Naive thymus-derived CD8-positive, alpha-beta T cell (primary cell): ENCODE results near the gene USP17L30. TPM values are rescaled to one million over a fixed set of nuclear protein-coding genes. Genes with fewer than 3 reads are reported as not detected.
"Not testable (repeated sequence)": the region's sequence is repeated elsewhere in the genome, so short reads cannot be mapped to it uniquely, and the experiment has no call there.

Source experiments
- ATAC-seq, 2 donors: fragments of 150-1000 bp; cut with Tn5 transposase in 1 of 2; sonication (Bioruptor Pico), chemical (Tn5 transposase) in 1 of 2; 1 replicate in 1 of 2; 2 replicates in 1 of 2; pipeline ENCODE4 v1.10.0; 2021; ENCODE audit warnings: mild to moderate bottlenecking in 2 of 2, moderate library complexity in 2 of 2
- POLR2A ChIA-PET: fragments of 350-600 bp; sonication (Branson Sonifier 250); formaldehyde crosslinking; loops from one replicate; lab custom pipeline; 2021; ENCODE audit warnings: antibody characterized with exemption; lab: Charles Lee
- DNase-seq, 10 donors: peaks; one replicate each; pipeline versions ENCODE4 v3.0.0 to v3.0.0-alpha.2; 2020 to 2022
- H3K27ac Mint-ChIP-seq, 10 donors: one replicate each; pipeline ENCODE4 v1.8.0; 2020 to 2022; ENCODE audit warnings: mild to moderate bottlenecking in 10 of 10, mixed read lengths in 10 of 10, moderate library complexity in 4 of 10, inconsistent platforms in 1 of 10
- H3K27me3 Mint-ChIP-seq, 5 donors: one replicate each; pipeline ENCODE4 v1.8.0; 2021 to 2022; ENCODE audit warnings: mixed read lengths in 5 of 5
- H3K36me3 Mint-ChIP-seq, 3 donors: one replicate each; pipeline ENCODE4 v1.8.0; 2020 to 2022; ENCODE audit warnings: mixed read lengths in 3 of 3, mild to moderate bottlenecking in 2 of 3, inconsistent platforms in 1 of 3
- H3K4me1 Mint-ChIP-seq, 4 donors: one replicate each; pipeline ENCODE4 v1.8.0; 2021 to 2022; ENCODE audit warnings: mixed read lengths in 4 of 4
- H3K4me3 Mint-ChIP-seq, 10 donors: one replicate each; pipeline ENCODE4 v1.8.0; 2020 to 2022; ENCODE audit warnings: mild to moderate bottlenecking in 10 of 10, mixed read lengths in 10 of 10, moderate library complexity in 6 of 10, inconsistent platforms in 1 of 10
- H3K9me3 Mint-ChIP-seq, 9 donors: one replicate each; pipeline ENCODE4 v1.8.0; 2020 to 2022; ENCODE audit warnings: mixed read lengths in 9 of 9, mild to moderate bottlenecking in 3 of 9, inconsistent platforms in 1 of 9, moderate library complexity in 1 of 9
- polyA plus RNA-seq, 3 donors: library from polyadenylated mRNA; unstranded; fragments of 300-500 nt; fragmentation: Illumina TruSeq; gene quantifications; one replicate each; pipeline ENCODE4 v1.2.3, GENCODE V29; 2021
- total RNA-seq, 8 experiments: library from RNA in 2 of 8; stranded (reverse) in 2 of 8; gene quantifications; one replicate each; pipeline ENCODE4 v1.2.3 and lab custom pipeline; 2021 to 2026

The USP17L30 gene
- total and polyA plus RNA-seq, 5 experiments from 2014 or later, result not detected

DNA sequence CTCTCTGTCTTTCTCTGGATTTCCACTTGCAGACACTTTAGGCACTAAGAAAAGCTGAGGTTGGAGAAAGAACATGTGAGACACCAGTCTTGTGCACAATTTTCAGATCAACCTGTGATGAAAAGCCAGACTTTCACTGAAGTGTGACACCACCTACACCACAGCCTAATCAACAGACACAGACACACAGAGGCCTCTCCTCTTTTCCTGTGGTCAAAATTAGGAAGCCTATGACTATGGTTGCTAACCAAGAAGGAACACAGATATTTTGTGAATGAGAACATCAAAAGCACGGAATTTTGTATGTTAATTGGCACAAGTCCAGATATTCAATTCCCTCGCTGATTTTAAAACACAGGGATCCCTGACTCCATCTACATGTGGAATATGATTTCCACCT is 26.1 kb downstream of the USP17L30 start:
- H3K9me3 Mint-ChIP-seq, DNase-seq, H3K4me3 Mint-ChIP-seq, POLR2A ChIA-PET, H3K27me3 Mint-ChIP-seq, ATAC-seq, H3K4me1 Mint-ChIP-seq, H3K27ac Mint-ChIP-seq, H3K36me3 Mint-ChIP-seq: not testable (repeated sequence)

DNA sequence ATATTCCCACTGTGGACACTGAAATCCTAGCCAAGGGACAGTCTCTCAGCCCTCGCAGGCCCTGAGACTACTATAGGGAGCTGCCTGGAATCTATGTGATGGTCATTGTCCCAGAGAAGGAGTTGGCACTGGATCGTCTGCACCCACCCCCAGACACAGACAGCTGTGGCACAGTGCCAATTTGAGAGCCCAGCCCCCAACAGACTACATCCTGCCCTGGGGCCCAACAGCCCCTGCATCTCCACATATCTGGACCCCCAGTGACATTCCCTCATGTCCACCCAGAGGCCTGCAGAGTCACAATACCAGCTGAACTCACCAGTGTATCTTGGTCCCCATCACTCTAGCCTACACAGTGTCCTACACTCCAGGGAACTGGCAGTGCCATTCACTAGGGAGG is 42.8 kb downstream of the USP17L30 start:
- ATAC-seq, POLR2A ChIA-PET, H3K36me3 Mint-ChIP-seq, H3K27ac Mint-ChIP-seq, H3K9me3 Mint-ChIP-seq, H3K4me3 Mint-ChIP-seq, H3K27me3 Mint-ChIP-seq, H3K4me1 Mint-ChIP-seq, DNase-seq: not testable (repeated sequence)

- H3K27me3 Mint-ChIP-seq, H3K27ac Mint-ChIP-seq, H3K36me3 Mint-ChIP-seq, DNase-seq, H3K4me3 Mint-ChIP-seq, ATAC-seq, H3K4me1 Mint-ChIP-seq, H3K9me3 Mint-ChIP-seq, POLR2A ChIA-PET: not testable (repeated sequence)
Observed at GRCh38 chr4:9406491-9406890, 43.6 kb downstream of the USP17L30 start.

DNA sequence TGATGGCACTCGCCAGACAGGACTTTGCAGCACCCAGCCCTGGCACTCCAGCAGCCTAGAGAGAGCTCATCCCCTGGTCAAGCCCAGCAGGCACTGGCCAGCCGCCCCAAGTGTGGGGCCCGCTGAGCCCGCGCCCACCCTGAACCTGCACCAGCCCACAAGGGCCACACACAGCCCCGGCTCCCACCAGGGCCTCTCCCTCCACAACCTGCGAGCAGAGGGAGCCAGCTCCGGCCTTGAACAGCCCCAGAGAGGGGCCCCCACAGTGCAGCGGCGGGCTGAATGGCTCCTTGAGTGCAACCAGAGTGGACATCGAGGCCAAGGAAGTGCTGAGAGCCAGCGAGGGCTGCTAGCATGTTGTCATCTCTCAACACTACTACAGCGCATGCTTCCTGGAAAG is 46.9 kb downstream of the USP17L30 start:
- H3K27ac Mint-ChIP-seq, result no peak overlapping the region
- POLR2A ChIA-PET, result no interaction called here
- DNase-seq (no peak), ATAC-seq (no peak)
- no peak overlapping the region for H3K4me3 Mint-ChIP-seq
- H3K9me3 Mint-ChIP-seq, result peaks cover 0 to 22% (median 12%) of the 10 kb centered on the region in 9 donors
- H3K36me3 Mint-ChIP-seq, result no peaks in the 10 kb centered on the region
- H3K4me1 Mint-ChIP-seq, result no peaks in the 10 kb centered on the region
- H3K27me3 Mint-ChIP-seq, result peaks cover 0 to 19% (median 1%) of the 10 kb centered on the region in 5 donors

Other genes starting within 250 kb of the USP17L30 start
- not detected for gene FAM90A26, start 192.7 kb upstream of the USP17L30 start, total RNA-seq
- gene FAM90A26, start 192.7 kb upstream of the USP17L30 start, polyA plus RNA-seq, result not detected
- not detected for gene USP17L10, start 152.5 kb upstream of the USP17L30 start, total RNA-seq
- not detected for gene USP17L10, start 152.5 kb upstream of the USP17L30 start, polyA plus RNA-seq
- gene USP17L11, start 147.7 kb upstream of the USP17L30 start, total RNA-seq, result not detected
- not detected for gene USP17L11, start 147.7 kb upstream of the USP17L30 start, polyA plus RNA-seq
- not detected for gene USP17L12, start 143.0 kb upstream of the USP17L30 start, total RNA-seq
- gene USP17L12, start 143.0 kb upstream of the USP17L30 start, polyA plus RNA-seq, result not detected
- not detected for gene USP17L13, start 138.2 kb upstream of the USP17L30 start, total RNA-seq
- not detected for gene USP17L13, start 138.2 kb upstream of the USP17L30 start, polyA plus RNA-seq
- not detected for gene USP17L15, start 128.7 kb upstream of the USP17L30 start, total RNA-seq
- not detected for gene USP17L15, start 128.7 kb upstream of the USP17L30 start, polyA plus RNA-seq
- not detected for gene USP17L17, start 119.2 kb upstream of the USP17L30 start, total RNA-seq
- gene USP17L17, start 119.2 kb upstream of the USP17L30 start, polyA plus RNA-seq, result not detected
- not detected for gene USP17L18, start 114.5 kb upstream of the USP17L30 start, total RNA-seq
- not detected for gene USP17L18, start 114.5 kb upstream of the USP17L30 start, polyA plus RNA-seq
- not detected for gene USP17L19, start 109.8 kb upstream of the USP17L30 start, total RNA-seq
- gene USP17L19, start 109.8 kb upstream of the USP17L30 start, polyA plus RNA-seq, result not detected
- not detected for gene USP17L20, start 105.0 kb upstream of the USP17L30 start, total RNA-seq
- gene USP17L20, start 105.0 kb upstream of the USP17L30 start, polyA plus RNA-seq, result not detected
- gene USP17L21, start 100.3 kb upstream of the USP17L30 start, total RNA-seq, result not detected
- not detected for gene USP17L21, start 100.3 kb upstream of the USP17L30 start, polyA plus RNA-seq
- gene USP17L22, start 95.5 kb upstream of the USP17L30 start, total RNA-seq, result not detected
- not detected for gene USP17L22, start 95.5 kb upstream of the USP17L30 start, polyA plus RNA-seq
- gene USP17L24, start 38.0 kb upstream of the USP17L30 start, total RNA-seq, result not detected
- gene USP17L24, start 38.0 kb upstream of the USP17L30 start, polyA plus RNA-seq, result not detected
- not detected for gene USP17L25, start 33.2 kb upstream of the USP17L30 start, total RNA-seq
- not detected for gene USP17L25, start 33.2 kb upstream of the USP17L30 start, polyA plus RNA-seq
- not detected for gene USP17L26, start 28.5 kb upstream of the USP17L30 start, total RNA-seq
- gene USP17L26, start 28.5 kb upstream of the USP17L30 start, polyA plus RNA-seq, result not detected
- not detected for gene USP17L5, start 23.7 kb upstream of the USP17L30 start, total RNA-seq
- not detected for gene USP17L5, start 23.7 kb upstream of the USP17L30 start, polyA plus RNA-seq
- not detected for gene USP17L27, start 19.0 kb upstream of the USP17L30 start, total RNA-seq
- not detected for gene USP17L27, start 19.0 kb upstream of the USP17L30 start, polyA plus RNA-seq
- gene USP17L28, start 14.2 kb upstream of the USP17L30 start, total RNA-seq, result not detected
- gene USP17L28, start 14.2 kb upstream of the USP17L30 start, polyA plus RNA-seq, result not detected
- not detected for gene USP17L29, start 9.5 kb upstream of the USP17L30 start, total RNA-seq
- not detected for gene USP17L29, start 9.5 kb upstream of the USP17L30 start, polyA plus RNA-seq
- not detected for gene DEFB131A, start 81.3 kb downstream of the USP17L30 start, total RNA-seq
- gene DEFB131A, start 81.3 kb downstream of the USP17L30 start, polyA plus RNA-seq, result not detected